HG02840 (cell line): ENCODE data around the gene ZBTB12.
"Not testable (repeated sequence)": the region's sequence is repeated elsewhere in the genome, so short reads cannot be mapped to it uniquely, and the experiment has no call there.

Experiments used
- ATAC-seq: cut with Tn5 transposase; IDR thresholded peaks from one replicate; pipeline ENCODE4 v1.9.1; 2021; ENCODE audit warnings: mild to moderate bottlenecking, moderate library complexity, moderate number of reproducible peaks; ENCODE audit not compliant: unreplicated experiment, low FRiP score

The ZBTB12 gene

GRCh38 chr6:31922942-31923341 is 21.1 kb upstream of the ZBTB12 start:
- no peak for ATAC-seq

GRCh38 chr6:31920811-31921210 is 18.9 kb upstream of the ZBTB12 start:
- no peak for ATAC-seq

GRCh38 chr6:31919624-31920303 is 17.9 kb upstream of the ZBTB12 start:
- ATAC-seq: no peak

GRCh38 chr6:31918069-31918720 is 16.3 kb upstream of the ZBTB12 start:
- no peak for ATAC-seq

- no peak for ATAC-seq
These were observed 13.9 kb upstream of the ZBTB12 start for GRCh38 chr6:31915756-31916155.

- no peak for ATAC-seq
These were observed 13.5 kb upstream of the ZBTB12 start for GRCh38 chr6:31915351-31915750.

- no peak for ATAC-seq
These were observed 10.1 kb upstream of the ZBTB12 start for GRCh38 chr6:31911826-31912585.

- not testable (repeated sequence) for ATAC-seq
These were observed 7.4 kb upstream of the ZBTB12 start for GRCh38 chr6:31909298-31909697.

GRCh38 chr6:31908791-31909190 is 6.9 kb upstream of the ZBTB12 start:
- no peak for ATAC-seq

- ATAC-seq: not testable (repeated sequence)
These were observed 6.4 kb upstream of the ZBTB12 start for GRCh38 chr6:31908255-31908654.

- ATAC-seq: no peak
These were observed 5.4 kb upstream of the ZBTB12 start for GRCh38 chr6:31907158-31907813.

GRCh38 chr6:31906727-31907126 is 4.8 kb upstream of the ZBTB12 start:
- not testable (repeated sequence) for ATAC-seq

- ATAC-seq: no peak
These were observed 4.2 kb upstream of the ZBTB12 start for GRCh38 chr6:31906122-31906521.

GRCh38 chr6:31905041-31905440 is 3.2 kb upstream of the ZBTB12 start:
- no peak for ATAC-seq

GRCh38 chr6:31903957-31904356 is 2.1 kb upstream of the ZBTB12 start:
- no peak for ATAC-seq

- no peak for ATAC-seq
These were observed 402 bp downstream of the ZBTB12 start for GRCh38 chr6:31901415-31901952.

GRCh38 chr6:31900917-31901414 is 920 bp downstream of the ZBTB12 start:
- ATAC-seq: no peak

GRCh38 chr6:31899882-31900722 is 1.8 kb downstream of the ZBTB12 start:
- no peak for ATAC-seq

GRCh38 chr6:31899215-31899614 is 2.7 kb downstream of the ZBTB12 start:
- no peak for ATAC-seq
